HEK293 (cell line): ENCODE data around the gene LDB1.

Experiments
- EGR2 ChIP-seq: fragments of 450-650 bp; formaldehyde crosslinking; IDR thresholded peaks from 2 replicates; pipeline ENCODE4 v1.5.1; 2016; ENCODE audit warnings: low read depth, missing biosample characterization, missing genetic modification characterization
- MZF1 ChIP-seq: fragments of 450-650 bp; formaldehyde crosslinking; IDR thresholded peaks from 2 replicates; pipeline ENCODE4 v1.5.1; 2017; ENCODE audit warnings: missing biosample characterization, missing genetic modification characterization, borderline replicate concordance
- OSR2 ChIP-seq: fragments of 450-650 bp; formaldehyde crosslinking; IDR thresholded peaks from 2 replicates; pipeline ENCODE4 v1.5.1; 2016; ENCODE audit warnings: missing biosample characterization, missing genetic modification characterization
- PRDM10 ChIP-seq: fragments of 450-650 bp; formaldehyde crosslinking; IDR thresholded peaks from 2 replicates; pipeline ENCODE4 v1.5.1; 2016; ENCODE audit warnings: missing biosample characterization, missing genetic modification characterization
- SCRT2 ChIP-seq: fragments of 450-650 bp; formaldehyde crosslinking; IDR thresholded peaks from 2 replicates; pipeline ENCODE4 v1.5.1; 2016; ENCODE audit warnings: missing biosample characterization, missing genetic modification characterization
- WT1 ChIP-seq: fragments of 450-650 bp; formaldehyde crosslinking; IDR thresholded peaks from 2 replicates; pipeline ENCODE4 v1.5.1; 2016; ENCODE audit warnings: missing biosample characterization, missing genetic modification characterization
- YY2 ChIP-seq: fragments of 450-650 bp; formaldehyde crosslinking; IDR thresholded peaks from 2 replicates; pipeline ENCODE4 v1.5.1; 2016; ENCODE audit warnings: missing biosample characterization, missing genetic modification characterization
- ZIC2 ChIP-seq: fragments of 450-650 bp; formaldehyde crosslinking; IDR thresholded peaks from 2 replicates; pipeline ENCODE4 v1.5.1; 2016; ENCODE audit warnings: missing biosample characterization, missing genetic modification characterization
- ZNF23 ChIP-seq: fragments of 450-650 bp; formaldehyde crosslinking; IDR thresholded peaks from 2 replicates; pipeline ENCODE4 v1.5.1; 2016; ENCODE audit warnings: missing biosample characterization, missing genetic modification characterization, borderline replicate concordance
- ZNF24 ChIP-seq: fragments of 450-650 bp; formaldehyde crosslinking; IDR thresholded peaks from 2 replicates; pipeline ENCODE4 v1.5.1; 2016; ENCODE audit warnings: missing biosample characterization, missing genetic modification characterization
- ZNF292 ChIP-seq: fragments of 450-650 bp; formaldehyde crosslinking; IDR thresholded peaks from 2 replicates; pipeline ENCODE4 v1.5.1; 2016; ENCODE audit warnings: low read depth, missing biosample characterization, missing genetic modification characterization, borderline replicate concordance
- ZNF335 ChIP-seq: fragments of 450-650 bp; formaldehyde crosslinking; conservative IDR thresholded peaks from 2 replicates; pipeline ENCODE4 v1.5.1; 2016; ENCODE audit warnings: missing biosample characterization, missing genetic modification characterization
- ZNF354C ChIP-seq: fragments of 450-650 bp; formaldehyde crosslinking; IDR thresholded peaks from 2 replicates; pipeline ENCODE4 v1.5.1; 2016; ENCODE audit warnings: missing biosample characterization, missing genetic modification characterization, low read depth, borderline replicate concordance
- ZNF426 ChIP-seq: fragments of 450-650 bp; formaldehyde crosslinking; IDR thresholded peaks from 2 replicates; pipeline ENCODE4 v1.5.1; 2017; ENCODE audit warnings: missing biosample characterization, missing genetic modification characterization, mild to moderate bottlenecking, inconsistent platforms, moderate library complexity
- ZNF548 ChIP-seq: fragments of 450-650 bp; formaldehyde crosslinking; IDR thresholded peaks from 2 replicates; pipeline ENCODE4 v1.5.1; 2016; ENCODE audit warnings: missing biosample characterization, missing genetic modification characterization
- ZNF585B ChIP-seq: fragments of 450-650 bp; formaldehyde crosslinking; IDR thresholded peaks from 2 replicates; pipeline ENCODE4 v1.5.1; 2016; ENCODE audit warnings: missing biosample characterization, missing genetic modification characterization
- ZNF600 ChIP-seq: fragments of 450-650 bp; formaldehyde crosslinking; IDR thresholded peaks from 2 replicates; pipeline ENCODE4 v1.5.1; 2016; ENCODE audit warnings: missing biosample characterization, missing genetic modification characterization
- ZNF623 ChIP-seq: fragments of 450-650 bp; formaldehyde crosslinking; IDR thresholded peaks from 2 replicates; pipeline ENCODE4 v1.5.1; 2016; ENCODE audit warnings: missing biosample characterization, missing genetic modification characterization
- ZNF76 ChIP-seq: fragments of 450-650 bp; formaldehyde crosslinking; IDR thresholded peaks from 2 replicates; pipeline ENCODE4; 2016; ENCODE audit warnings: low read depth, missing biosample characterization, missing genetic modification characterization, borderline replicate concordance
- ZSCAN18 ChIP-seq: fragments of 450-650 bp; formaldehyde crosslinking; IDR thresholded peaks from 2 replicates; pipeline ENCODE4 v1.5.1; 2016; ENCODE audit warnings: missing biosample characterization, missing genetic modification characterization
- ZSCAN5A ChIP-seq: fragments of 450-650 bp; formaldehyde crosslinking; IDR thresholded peaks from 2 replicates; pipeline ENCODE4 v1.5.1; 2016; ENCODE audit warnings: missing biosample characterization, missing genetic modification characterization
- TF ChIP-seq, protein P1 (sequence below): fragments of 450-650 bp; formaldehyde crosslinking; IDR thresholded peaks from 2 replicates; pipeline ENCODE4 v1.5.1; 2017; ENCODE audit warnings: missing biosample characterization, missing genetic modification characterization

LDB1 gene

GRCh38 chr10:102118867-102119266, 1.3 kb downstream of the LDB1 start (continued):
- TF ChIP-seq ZNF335 (tag by site-specific recombination) (no peak; the same call in 1 of the 2 replicates), ZNF548 (no peak), ZNF76 (0 out of 2 replicates have a peak, but pooled peaks have one; percentile 1), ZNF24 (tag by site-specific recombination) (0 out of 2 replicates have a peak, but pooled peaks have one; percentile 23), YY2 (tag by site-specific recombination) (no peak), ZSCAN18 (tag by site-specific recombination) (no peak), ZNF292 (no peak), ZNF23 (no peak), ZSCAN5A (tag by site-specific recombination) (no peak), EGR2 (peak; percentile 45; the same call in 1 of the 2 replicates), ZNF600 (tag by site-specific recombination) (no peak; the same call in 1 of the 2 replicates), ZNF585B (tag by site-specific recombination) (no peak), ZNF623 (tag by site-specific recombination) (no peak), ZNF354C (no peak), WT1 (tag by site-specific recombination) (peak; percentile 39), ZNF426 (no peak), ZIC2 (peak; percentile 32), MZF1 (peak; percentile 74; the same call in 1 of the 2 replicates), OSR2 (tag by site-specific recombination) (peak; percentile 49), PRDM10 (tag by site-specific recombination) (no peak), SCRT2 (tag by site-specific recombination) (no peak)
- TF ChIP-seq, protein P1, sequence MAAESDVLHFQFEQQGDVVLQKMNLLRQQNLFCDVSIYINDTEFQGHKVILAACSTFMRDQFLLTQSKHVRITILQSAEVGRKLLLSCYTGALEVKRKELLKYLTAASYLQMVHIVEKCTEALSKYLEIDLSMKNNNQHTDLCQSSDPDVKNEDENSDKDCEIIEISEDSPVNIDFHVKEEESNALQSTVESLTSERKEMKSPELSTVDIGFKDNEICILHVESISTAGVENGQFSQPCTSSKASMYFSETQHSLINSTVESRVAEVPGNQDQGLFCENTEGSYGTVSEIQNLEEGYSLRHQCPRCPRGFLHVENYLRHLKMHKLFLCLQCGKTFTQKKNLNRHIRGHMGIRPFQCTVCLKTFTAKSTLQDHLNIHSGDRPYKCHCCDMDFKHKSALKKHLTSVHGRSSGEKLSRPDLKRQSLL (tag by site-specific recombination): no peak
